ENCODE results near the gene ZNF189. TPM values are rescaled to one million over a fixed set of nuclear protein-coding genes. Genes with fewer than 3 reads are reported as not detected.

Gene ZNF189
- total RNA-seq, 1 experiment from 2014 or later: 9.4 TPM

- BruUV-seq (replicated peaks): no TSS peak
- no peaks in the 10 kb centered on the region for H3K9me3 ChIP-seq (ENCODE audit: insufficient read depth, low read depth)
- peaks cover 8% of the 10 kb centered on the region for H3K4me1 ChIP-seq (replicated peaks; ENCODE audit: insufficient read depth)
- H3F3A ChIP-seq (ENCODE audit: insufficient read depth, low read depth): no peaks in the 10 kb centered on the region
- no peaks in the 10 kb centered on the region for H3K36me3 ChIP-seq (ENCODE audit: low read depth)
- H3K9me2 ChIP-seq (ENCODE audit: insufficient read depth): peaks cover 8% of the 10 kb centered on the region; the same call in 1 of the 2 replicates
- intact Hi-C loops (cut with micrococcal nuclease; ENCODE audit: unreplicated experiment): loop anchor here (1.0 kb wide), 1 partner anchor 71 kb away; no protein-coding TSS in a partner anchor
- H2AFZ ChIP-seq: no peak overlapping the region
- no peak overlapping the region for H3K4me3 ChIP-seq
- H3K27me3 ChIP-seq (ENCODE audit: insufficient read depth, low read depth): no peaks in the 10 kb centered on the region
- no peak for TF ChIP-seq EZH2 (IDR thresholded peaks at IDR 0.05; ENCODE audit: low read depth)
- TF ChIP-seq, protein P1, sequence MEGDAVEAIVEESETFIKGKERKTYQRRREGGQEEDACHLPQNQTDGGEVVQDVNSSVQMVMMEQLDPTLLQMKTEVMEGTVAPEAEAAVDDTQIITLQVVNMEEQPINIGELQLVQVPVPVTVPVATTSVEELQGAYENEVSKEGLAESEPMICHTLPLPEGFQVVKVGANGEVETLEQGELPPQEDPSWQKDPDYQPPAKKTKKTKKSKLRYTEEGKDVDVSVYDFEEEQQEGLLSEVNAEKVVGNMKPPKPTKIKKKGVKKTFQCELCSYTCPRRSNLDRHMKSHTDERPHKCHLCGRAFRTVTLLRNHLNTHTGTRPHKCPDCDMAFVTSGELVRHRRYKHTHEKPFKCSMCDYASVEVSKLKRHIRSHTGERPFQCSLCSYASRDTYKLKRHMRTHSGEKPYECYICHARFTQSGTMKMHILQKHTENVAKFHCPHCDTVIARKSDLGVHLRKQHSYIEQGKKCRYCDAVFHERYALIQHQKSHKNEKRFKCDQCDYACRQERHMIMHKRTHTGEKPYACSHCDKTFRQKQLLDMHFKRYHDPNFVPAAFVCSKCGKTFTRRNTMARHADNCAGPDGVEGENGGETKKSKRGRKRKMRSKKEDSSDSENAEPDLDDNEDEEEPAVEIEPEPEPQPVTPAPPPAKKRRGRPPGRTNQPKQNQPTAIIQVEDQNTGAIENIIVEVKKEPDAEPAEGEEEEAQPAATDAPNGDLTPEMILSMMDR (conservative IDR thresholded peaks at IDR 0.05): peak; percentile 73
- ChIA-PET POLR2A (ENCODE audit: unreplicated experiment) (interaction anchor here (0.6 kb wide), 1 partner anchor 550 kb away, joined by 4 read pairs; no protein-coding TSS in a partner anchor), CTCF (interaction anchor here (0.6 to 1.0 kb wide), 8 partner anchors 10 to 676 kb away, joined by 3 to 15 read pairs (median 3); no protein-coding TSS in a partner anchor)
- no peak overlapping the region for H3K4me2 ChIP-seq
- DNase-seq: peak; percentile 12 to 60
- no peak overlapping the region for H3K27ac ChIP-seq
- H3K79me2 ChIP-seq (ENCODE audit: low read depth): no peaks in the 10 kb centered on the region
- no peaks in the 10 kb centered on the region for H4K20me1 ChIP-seq (ENCODE audit: insufficient read depth)
Measured at GRCh38 chr9:101458963-101459631, 60.4 kb downstream of the ZNF189 start.

Other genes starting within 250 kb of the ZNF189 start
- gene BAAT, start 13.8 kb upstream of the ZNF189 start, total RNA-seq (2021): not detected in 2 replicates
- 7.6 and 11.9 TPM in 2 replicates for gene MRPL50, start 233 bp upstream of the ZNF189 start, total RNA-seq (2021)
- gene ALDOB, start 36.9 kb downstream of the ZNF189 start, total RNA-seq (2021): not detected in 2 replicates
- gene RNF20, start 135.0 kb downstream of the ZNF189 start, total RNA-seq (2021): 55.8 and 58.7 TPM in 2 replicates
- gene PPP3R2, start 196.1 kb downstream of the ZNF189 start, total RNA-seq (2021): not detected in 2 replicates

Data from PC-9 (cell line).